ENCODE data around the gene FGD1. TPM values are rescaled to one million over a fixed set of nuclear protein-coding genes. Genes with fewer than 3 reads are reported as not detected.

Gene FGD1
- total and polyA plus RNA-seq, 2 of the 8 experiments (the other 6 are each of a cell fraction or from before 2014, with no cell fraction given): 6.8 to 34.9 TPM

DNA sequence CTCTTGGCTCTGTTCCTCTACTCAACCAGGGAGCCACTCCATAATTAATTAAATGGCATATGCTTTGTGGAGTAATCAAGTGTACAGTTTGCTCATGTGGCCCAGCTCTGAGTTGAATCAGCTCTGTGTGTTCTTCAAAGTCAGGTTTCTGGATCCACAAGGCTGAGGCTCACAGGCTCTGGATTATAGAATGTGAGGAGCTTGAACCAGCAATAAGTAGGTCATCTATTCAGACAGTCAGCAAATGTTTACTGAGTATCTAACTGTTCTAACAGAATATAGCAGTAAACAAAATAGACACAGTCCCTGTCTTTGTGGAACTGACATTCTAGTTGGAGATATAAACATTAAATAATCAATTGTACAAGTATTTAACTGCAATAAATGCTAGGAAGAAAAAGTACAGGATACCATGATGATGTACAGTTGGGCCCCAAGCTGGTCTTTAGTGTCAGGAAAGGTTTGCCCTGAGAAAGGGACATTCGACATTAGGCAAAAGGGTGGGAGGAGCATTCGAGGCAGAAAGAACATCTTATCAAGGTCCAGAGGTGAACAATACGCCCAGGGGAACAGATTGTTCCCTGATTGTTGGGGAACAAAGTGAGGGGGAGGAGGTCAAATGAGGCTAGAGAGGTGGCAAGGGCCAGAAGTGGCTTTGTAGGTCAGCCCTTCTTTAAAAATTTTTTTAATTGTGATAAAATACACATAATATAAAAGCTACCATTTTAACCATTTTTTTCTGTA lies 76.3 kb downstream of the FGD1 start:
- H3K4me1 ChIP-seq (replicated peaks in 1 of 4; ENCODE audit: control insufficient read depth in 3 of 4, insufficient read depth in 4 of 4, low read length in 3 of 4): peaks cover 0 to 6% (median 2%) of the 10 kb centered on the region in 4 experiments; a peak in 3 of 7 replicates
- no peak overlapping the region for H3K23ac ChIP-seq (ENCODE audit: insufficient read length)
- H3K27me3 ChIP-seq (replicated peaks in 1 of 4; ENCODE audit: control insufficient read depth in 3 of 4, extremely low read depth in 1 of 4, insufficient read depth in 3 of 4, low read length in 3 of 4): no peaks in the 10 kb centered on the region
- CTCF ChIA-PET (ENCODE audit: partially characterized antibody): interaction anchor here (0.6 to 1.2 kb wide), 2 partner anchors 66 to 102 kb away, joined by 4 read pairs; no protein-coding TSS in a partner anchor
- H2AFZ ChIP-seq (ENCODE audit: low read length): no peak overlapping the region
- DNase-seq (ENCODE audit: low read depth in 1 of 2, low spot score in 2 of 2) (no peak), FAIRE-seq (no peak)
- no peak overlapping the region for H4K8ac ChIP-seq (ENCODE audit: extremely low read depth, insufficient read depth, low read length)
- H3K56ac ChIP-seq (replicated peaks; ENCODE audit: insufficient read length, low read depth, low read length): no peak overlapping the region
- no peaks in the 10 kb centered on the region for H3K79me1 ChIP-seq (ENCODE audit: low read depth, low read length)
- no peak overlapping the region for H3K27ac ChIP-seq (ENCODE audit: low read depth, low read length)
- no peak overlapping the region for H3K9ac ChIP-seq (replicated peaks in 1 of 4; ENCODE audit: extremely low read depth in 1 of 4, low read depth in 3 of 4, low read length in 3 of 4)
- no peak overlapping the region for H2BK15ac ChIP-seq (ENCODE audit: low read length)
- H3K79me2 ChIP-seq (ENCODE audit: control insufficient read depth in 1 of 2, insufficient read depth in 2 of 2, low read length in 2 of 2): no peaks in the 10 kb centered on the region
- POLR2A ChIA-PET (ENCODE audit: partially characterized antibody): interaction anchor here (1.0 kb wide), 1 partner anchor 61 kb away, joined by 3 read pairs; no protein-coding TSS in a partner anchor
- no peaks in the 10 kb centered on the region for H4K20me1 ChIP-seq (replicated peaks in 1 of 2; ENCODE audit: control insufficient read depth in 1 of 2, insufficient read depth in 2 of 2, low read length in 2 of 2)
- no peak overlapping the region for H4K5ac ChIP-seq (ENCODE audit: insufficient read length, low read depth, low read length)
- H2AK5ac ChIP-seq (ENCODE audit: low read depth, low read length): no peak overlapping the region
- H3K4me3 ChIP-seq (ENCODE audit: extremely low read depth in 1 of 4, insufficient read depth in 2 of 4, low read depth in 3 of 4, low read length in 4 of 4): no peak overlapping the region
- no peak overlapping the region for H3K14ac ChIP-seq (ENCODE audit: insufficient read length)
- H3K9me3 ChIP-seq (ENCODE audit: insufficient read depth in 2 of 2, low read depth in 1 of 2, low read length in 1 of 2): no peaks in the 10 kb centered on the region
- H3K23me2 ChIP-seq (ENCODE audit: low read depth, low read length): peaks cover 2% of the 10 kb centered on the region; the same call in 1 of the 2 replicates
- WGBS, 2 experiments (ENCODE audit: extremely low coverage in 1 of 2, insufficient coverage in 1 of 2, insufficient read length in 1 of 2, insufficient replicate concordance in 2 of 2, low coverage in 1 of 2, low lambda C conversion rate in 2 of 2, missing lambda C conversion rate in 1 of 2): 100% methylated on average over 3 of the region's 3 CpGs; no CpG with 5 or more reads in 1 of the 2 experiments
- no peak overlapping the region for H3K4ac ChIP-seq (replicated peaks; ENCODE audit: insufficient read length, low read depth, low read length)
- no peak overlapping the region for H3K4me2 ChIP-seq (ENCODE audit: insufficient read depth in 1 of 2, low read depth in 2 of 2, low read length in 2 of 2)
- H2BK20ac ChIP-seq (ENCODE audit: low read length): no peak overlapping the region
- no peak overlapping the region for H3K18ac ChIP-seq (ENCODE audit: extremely low read depth, low read length)
- no peak overlapping the region for H2BK120ac ChIP-seq (replicated peaks; ENCODE audit: low read depth, low read length)
- H2BK5ac ChIP-seq (ENCODE audit: low read depth, low read length): no peak overlapping the region
- no peak overlapping the region for H2BK12ac ChIP-seq (ENCODE audit: low read depth, low read length)
- no peaks in the 10 kb centered on the region for H3K36me3 ChIP-seq (ENCODE audit: control insufficient read depth in 2 of 4, insufficient read depth in 4 of 4, low read length in 3 of 4)
- no peak overlapping the region for H4K91ac ChIP-seq (replicated peaks; ENCODE audit: insufficient read length, low read length)
- TF ChIP-seq, protein P1, sequence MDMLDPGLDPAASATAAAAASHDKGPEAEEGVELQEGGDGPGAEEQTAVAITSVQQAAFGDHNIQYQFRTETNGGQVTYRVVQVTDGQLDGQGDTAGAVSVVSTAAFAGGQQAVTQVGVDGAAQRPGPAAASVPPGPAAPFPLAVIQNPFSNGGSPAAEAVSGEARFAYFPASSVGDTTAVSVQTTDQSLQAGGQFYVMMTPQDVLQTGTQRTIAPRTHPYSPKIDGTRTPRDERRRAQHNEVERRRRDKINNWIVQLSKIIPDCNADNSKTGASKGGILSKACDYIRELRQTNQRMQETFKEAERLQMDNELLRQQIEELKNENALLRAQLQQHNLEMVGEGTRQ (IDR thresholded peaks at IDR 0.05; ENCODE audit: low read length): no peak
- no peak for TF ChIP-seq POLR2AphosphoS5 (IDR thresholded peaks at IDR 0.05; ENCODE audit: low read depth, low read length)
- no peak for TF ChIP-seq JUN (IDR thresholded peaks at IDR 0.05; ENCODE audit: low read depth, low read length)
- TF ChIP-seq KDM4A (IDR thresholded peaks at IDR 0.05; ENCODE audit: low read depth, low read length, severe bottlenecking): no peak
- TF ChIP-seq RNF2 (IDR thresholded peaks at IDR 0.05; ENCODE audit: borderline replicate concordance, low read depth, low read length, missing control alignments, poor library complexity, severe bottlenecking): no peak
- TF ChIP-seq SAP30 (IDR thresholded peaks at IDR 0.05; ENCODE audit: insufficient read depth, insufficient replicate concordance, low read length): no peak
- TF ChIP-seq CHD2 (IDR thresholded peaks at IDR 0.05; ENCODE audit: low read length): no peak
- TF ChIP-seq SP2 (IDR thresholded peaks at IDR 0.05; ENCODE audit: low read length): no peak
- TF ChIP-seq HDAC6 (IDR thresholded peaks at IDR 0.05; ENCODE audit: low read depth, low read length): no peak
- no peak for TF ChIP-seq EZH2 (IDR thresholded peaks at IDR 0.05; ENCODE audit: low read depth, low read length, severe bottlenecking)
- TF ChIP-seq TAF1 (IDR thresholded peaks at IDR 0.05; ENCODE audit: low read depth, low read length): no peak
